HG02610 (cell line): ENCODE results near the gene MAP3K20.
A peak's percentile ranks its signal among the peaks of the same experiment; 100 is the strongest.
"Not testable (repeated sequence)": the region's sequence is repeated elsewhere in the genome, so short reads cannot be mapped to it uniquely, and the experiment has no call there.

Source experiments
- ATAC-seq: cut with Tn5 transposase; IDR thresholded peaks from one replicate; pipeline ENCODE4 v1.9.1; 2021; ENCODE audit warnings: mild to moderate bottlenecking, moderate library complexity; ENCODE audit not compliant: unreplicated experiment

MAP3K20 gene

DNA sequence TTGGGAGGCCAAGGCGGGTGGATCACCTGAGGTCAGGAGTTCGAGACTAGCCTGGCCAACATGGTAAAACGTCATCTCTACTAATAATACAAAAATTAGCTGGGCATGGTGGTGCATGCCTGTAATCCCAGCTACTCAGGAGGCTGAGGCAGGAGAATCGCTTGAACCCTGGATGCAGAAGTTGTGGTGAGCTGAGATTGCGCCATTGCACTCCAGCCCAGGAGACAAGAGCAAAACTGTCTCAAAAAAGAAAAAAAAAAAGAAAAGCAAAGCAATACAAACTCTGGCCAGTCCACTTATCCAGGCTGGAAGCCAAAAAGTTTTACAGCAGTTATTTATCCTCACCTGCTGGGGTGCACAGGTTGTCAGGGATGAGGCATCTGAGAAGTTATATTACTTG is 186.7 kb downstream of the MAP3K20 start:
- ATAC-seq, result not testable (repeated sequence)

- ATAC-seq, result no peak
These were observed 188.5 kb downstream of the MAP3K20 start for GRCh38 chr2:173264151-173264550.

DNA sequence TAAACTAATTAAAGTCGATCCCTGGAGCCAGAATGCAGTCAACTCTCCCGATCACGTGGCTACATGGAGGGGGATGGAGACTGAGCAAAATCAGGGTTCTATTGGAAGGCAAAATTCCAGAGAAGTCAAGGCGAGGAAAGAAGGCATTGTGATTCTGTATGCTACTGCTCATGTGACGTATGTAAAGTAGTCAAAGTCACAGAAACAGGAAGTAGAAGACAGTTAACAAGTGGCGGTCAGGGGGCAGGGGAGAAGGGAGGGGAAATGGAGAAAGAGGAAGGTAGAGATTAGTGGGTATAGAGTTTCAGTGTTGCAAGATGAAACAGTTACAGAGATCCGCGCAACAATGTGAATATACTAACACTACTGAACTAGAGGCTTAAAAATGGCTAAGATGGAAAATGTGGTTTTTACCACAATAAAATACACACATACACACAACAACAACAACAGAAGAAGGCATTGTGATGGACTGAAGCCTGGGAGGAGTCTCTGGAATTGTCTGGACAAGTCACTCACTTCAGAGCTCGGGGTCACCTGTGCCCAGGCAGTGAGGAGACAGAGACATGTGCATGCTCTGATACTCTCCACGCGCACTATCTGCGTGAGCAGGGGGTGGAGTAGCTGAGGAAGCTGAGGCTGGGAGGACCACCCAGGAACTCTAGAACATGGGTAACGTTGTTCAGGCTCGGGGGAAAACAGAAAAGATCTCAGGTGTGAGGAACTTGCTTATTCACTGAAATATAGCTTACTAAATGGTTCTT is 189.1 kb downstream of the MAP3K20 start:
- ATAC-seq, result peak; percentile 97

GRCh38 chr2:173271135-173271534 is 195.5 kb downstream of the MAP3K20 start:
- ATAC-seq, result no peak

GRCh38 chr2:173271825-173272224 is 196.2 kb downstream of the MAP3K20 start:
- no peak for ATAC-seq

GRCh38 chr2:173272849-173273248 is 197.2 kb downstream of the MAP3K20 start:
- ATAC-seq, result no peak

DNA sequence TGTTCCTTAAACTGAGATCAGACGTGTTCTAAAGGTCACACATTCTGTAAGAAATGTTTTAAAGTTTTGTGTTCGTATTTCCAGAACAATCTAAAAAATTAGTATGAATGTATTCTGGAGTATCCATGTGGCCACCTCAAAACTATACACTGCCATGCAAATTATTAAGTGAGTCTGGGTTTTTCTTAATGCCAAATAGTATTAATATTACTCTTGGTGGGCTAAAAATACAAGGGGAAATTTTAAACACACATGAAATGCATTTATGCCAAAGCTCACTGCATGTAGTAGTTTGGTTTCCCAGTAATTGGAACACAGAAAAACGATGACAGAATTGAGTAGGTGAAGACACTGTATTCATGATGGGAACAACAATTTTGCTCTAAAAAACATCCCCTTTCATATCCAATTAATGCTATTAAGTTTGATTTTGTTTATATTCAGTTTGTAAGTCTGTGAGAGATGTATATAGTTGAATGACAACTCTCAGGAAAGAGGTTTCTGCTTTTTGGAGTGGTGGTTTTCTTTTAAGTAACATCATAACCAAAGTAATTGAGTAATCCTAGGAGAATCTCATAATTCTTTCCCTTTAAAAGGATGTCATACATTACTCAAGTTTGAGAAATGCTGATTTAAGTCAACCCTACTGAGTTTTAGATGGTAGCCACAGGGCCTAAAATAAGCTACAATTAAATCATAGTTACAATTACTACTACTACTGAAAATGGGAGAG is 203.3 kb downstream of the MAP3K20 start:
- peak; percentile 71 for ATAC-seq

DNA sequence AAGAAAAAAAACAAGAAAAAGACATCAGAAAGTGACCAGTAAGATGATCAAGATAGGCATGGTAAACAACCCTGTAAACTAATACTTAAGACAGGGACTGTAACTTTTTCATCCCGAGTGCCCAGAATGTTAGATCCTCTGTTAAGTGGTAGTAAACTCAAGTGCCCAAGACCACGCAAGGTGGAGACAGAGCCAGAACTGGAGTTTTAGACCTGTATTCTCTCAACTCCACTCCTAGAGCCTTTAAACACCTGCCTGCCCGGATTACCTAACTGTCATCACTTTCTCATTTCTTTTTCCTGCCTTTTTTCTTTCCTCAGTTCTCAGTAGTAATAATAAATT is 203.9 kb downstream of the MAP3K20 start:
- ATAC-seq, result no peak

DNA sequence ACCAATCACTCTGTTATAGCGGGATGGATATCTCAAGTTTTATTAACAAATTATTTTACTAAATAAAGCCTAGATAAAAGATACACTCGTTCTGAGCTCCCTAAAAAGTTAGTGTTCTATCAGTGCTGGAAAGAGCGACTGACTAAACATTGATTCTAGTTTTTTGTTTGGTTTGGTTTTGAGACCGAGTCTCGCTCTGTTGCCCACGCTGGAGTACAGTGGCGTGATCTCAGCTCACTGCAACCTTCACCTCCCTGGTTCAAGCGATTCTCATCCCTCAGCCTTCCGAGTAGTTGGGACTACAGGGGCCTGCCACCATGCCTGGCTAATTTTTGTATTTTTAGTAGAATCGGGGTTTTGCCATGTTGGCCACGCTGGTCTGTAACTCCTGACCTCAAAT is 205.2 kb downstream of the MAP3K20 start:
- ATAC-seq, result no peak

DNA sequence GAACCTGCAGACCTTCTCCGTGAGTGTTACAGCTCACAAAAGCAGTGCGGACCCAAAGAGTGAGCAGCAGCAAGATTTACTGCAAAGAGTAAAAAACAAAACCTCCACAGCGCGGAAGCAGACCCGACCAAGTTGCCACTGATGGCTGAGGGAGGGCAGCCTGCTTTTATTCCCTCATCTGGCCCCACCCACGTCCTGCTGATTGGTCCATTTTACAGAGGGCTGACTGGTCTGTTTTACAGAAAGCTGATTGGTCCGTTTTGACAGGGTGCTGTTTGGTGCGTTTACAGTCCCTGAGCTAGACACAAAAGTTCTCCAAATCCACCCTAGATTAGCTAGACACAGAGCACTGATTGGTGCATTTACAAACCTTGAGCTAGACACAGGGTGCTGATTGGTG is 206.3 kb downstream of the MAP3K20 start:
- ATAC-seq, result not testable (repeated sequence)

- no peak for ATAC-seq
These were observed 207.3 kb downstream of the MAP3K20 start for GRCh38 chr2:173282795-173283545.

GRCh38 chr2:173286153-173286809 is 210.6 kb downstream of the MAP3K20 start:
- peak; percentile 93 for ATAC-seq

DNA sequence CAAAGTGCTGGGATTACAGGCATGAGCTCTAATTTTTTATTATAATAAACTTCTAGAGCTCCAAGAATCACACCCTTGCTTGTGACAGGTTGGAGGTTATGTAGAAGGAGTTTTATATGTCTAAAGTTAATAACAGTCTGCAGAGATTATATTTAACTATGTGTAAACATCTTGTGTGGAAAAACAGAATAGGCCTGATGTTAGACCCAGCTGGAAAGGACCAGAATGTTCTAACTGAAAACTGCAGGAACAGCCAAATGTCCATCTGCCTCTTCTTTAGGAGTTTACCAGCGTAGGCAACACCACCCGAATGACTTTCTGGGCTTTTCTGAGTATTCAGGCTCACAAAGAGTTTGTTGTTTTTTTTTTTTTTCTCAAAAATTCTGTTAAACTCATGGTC is 211.9 kb downstream of the MAP3K20 start:
- ATAC-seq, result no peak

- ATAC-seq, result no peak
These were observed 212.9 kb downstream of the MAP3K20 start for GRCh38 chr2:173288561-173288960.

DNA sequence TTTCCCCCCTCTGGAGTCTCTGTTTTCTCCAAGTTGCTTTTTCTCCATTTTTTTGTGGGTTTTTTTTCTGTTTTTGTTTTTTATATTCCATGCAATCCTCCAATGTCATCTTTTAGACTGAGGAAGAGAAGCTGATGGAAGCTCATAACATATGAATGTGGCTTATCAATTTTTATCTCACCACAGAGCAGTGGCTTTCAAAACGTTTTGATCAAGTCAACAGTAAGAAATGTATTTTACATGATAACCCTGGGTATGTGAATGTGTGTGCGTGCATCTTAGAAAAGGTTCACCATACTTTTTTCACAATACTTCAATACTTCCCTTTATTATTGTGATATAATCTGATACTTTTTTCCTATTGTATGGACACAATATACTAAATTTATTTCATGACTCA is 214.4 kb downstream of the MAP3K20 start:
- no peak for ATAC-seq

DNA sequence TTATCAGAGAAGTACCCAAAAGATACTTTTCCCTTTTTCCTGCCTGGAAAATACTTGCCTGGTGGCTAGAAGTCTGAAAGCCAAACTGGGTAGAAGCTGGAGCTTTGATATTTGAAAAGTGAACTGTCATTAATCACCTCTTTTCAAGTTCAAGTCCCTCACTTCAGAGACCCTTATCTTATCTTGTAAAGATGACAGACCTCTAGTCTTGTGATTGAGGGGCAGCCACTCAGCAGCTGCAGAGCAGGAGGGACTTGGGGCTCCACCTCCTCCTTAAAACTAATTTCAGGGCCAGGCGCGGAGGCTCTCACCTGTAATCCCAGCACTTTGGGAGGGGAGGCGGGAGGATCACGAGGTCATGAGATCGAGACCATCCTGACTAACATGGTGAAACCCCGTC is 214.9 kb downstream of the MAP3K20 start:
- no peak for ATAC-seq

GRCh38 chr2:173291412-173291811 is 215.8 kb downstream of the MAP3K20 start:
- no peak for ATAC-seq

DNA sequence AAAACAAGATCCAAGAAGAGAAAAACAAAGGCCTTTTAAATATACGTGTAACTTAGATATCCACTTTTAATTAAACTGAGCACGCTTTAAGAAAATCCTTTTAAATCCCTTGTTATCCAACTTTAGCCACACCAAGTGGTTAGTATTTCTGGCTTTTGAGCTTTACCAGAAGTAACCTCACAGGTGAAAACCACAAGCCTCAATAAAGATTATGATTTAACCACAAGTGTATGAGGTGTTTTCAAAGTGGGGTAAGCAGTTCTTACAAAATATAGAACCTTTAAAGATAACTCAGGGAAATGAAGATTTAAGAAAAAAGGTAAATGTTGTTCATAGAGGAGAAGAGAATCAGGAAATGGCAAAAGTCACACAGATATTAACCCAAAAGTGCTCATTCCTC is 220.6 kb downstream of the MAP3K20 start:
- no peak for ATAC-seq

DNA sequence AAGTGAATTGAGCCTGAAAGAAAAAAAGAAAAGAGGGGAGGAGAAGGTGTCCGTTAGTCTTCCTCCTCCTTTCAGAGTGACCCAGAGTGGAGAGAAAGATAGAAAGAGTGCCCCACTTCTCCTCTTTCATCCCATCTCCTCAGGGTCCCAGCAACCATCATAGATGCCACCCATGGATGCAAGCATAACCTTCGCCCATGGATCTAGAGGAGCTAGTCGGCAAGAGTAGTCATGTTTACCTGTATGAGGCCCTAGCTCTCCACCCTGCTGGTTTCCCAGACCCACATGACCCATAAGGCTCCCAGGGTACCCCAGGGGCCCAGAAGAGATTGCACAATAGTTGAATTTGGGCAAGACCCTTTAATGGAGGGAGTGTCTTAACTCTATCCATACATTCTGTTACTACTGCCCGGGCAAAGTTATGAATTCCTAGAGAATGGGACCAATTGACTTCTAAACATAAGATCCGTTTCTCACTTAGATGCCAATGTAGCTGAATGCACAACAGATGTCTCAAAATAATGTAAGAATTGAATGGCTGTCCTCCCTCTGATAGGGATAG is 223.0 kb downstream of the MAP3K20 start:
- ATAC-seq, result no peak

DNA sequence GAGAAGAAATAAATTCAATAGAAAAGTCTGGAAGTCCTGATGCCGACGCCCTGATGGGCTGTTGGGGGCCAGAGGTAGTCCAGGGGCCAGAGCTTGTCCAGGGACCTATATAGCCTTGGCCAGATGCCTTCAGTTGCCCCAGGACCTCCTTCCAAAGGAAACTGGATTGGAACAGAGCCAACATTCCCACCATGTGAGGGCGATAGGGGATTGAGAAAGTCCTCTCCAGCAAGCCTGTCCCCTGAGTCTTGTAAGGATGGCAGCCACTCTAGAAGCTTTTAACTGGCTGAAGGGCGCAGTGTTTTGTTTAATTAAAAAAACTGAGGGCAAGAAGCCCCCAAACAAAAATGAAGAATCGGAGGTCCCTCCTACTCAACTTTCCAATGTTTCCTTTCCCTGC is 224.1 kb downstream of the MAP3K20 start:
- ATAC-seq, result no peak

- no peak for ATAC-seq
These were observed 224.8 kb downstream of the MAP3K20 start for GRCh38 chr2:173300458-173300857.
